ENCODE results near the gene TMEM74B.
"Not testable (repeated sequence)": the region's sequence is repeated elsewhere in the genome, so short reads cannot be mapped to it uniquely, and the experiment has no call there.

The TMEM74B gene

GRCh38 chr20:1222750-1223149 is 38.0 kb upstream of the TMEM74B start:
- H3K4me3 ChIP-seq (ENCODE audit: low read depth, low read length); H3K9me3 ChIP-seq (ENCODE audit: control insufficient read depth, insufficient read depth, low read depth, low read length); H3K36me3 ChIP-seq (ENCODE audit: control insufficient read depth in 2 of 2, insufficient read depth in 1 of 2, low read length in 2 of 2); H3K4me1 ChIP-seq (ENCODE audit: control insufficient read depth, insufficient read depth, low read length); POLR2A ChIA-PET; H3K27ac ChIP-seq (ENCODE audit: extremely low read depth, low read depth, low read length); CTCF ChIA-PET: not testable (repeated sequence)
- TF ChIP-seq ZNF146 (tag by site-specific recombination; IDR thresholded peaks at IDR 0.05), result peak; percentile 76; the same call in 1 of the 2 replicates

- H3K27ac ChIP-seq (ENCODE audit: extremely low read depth, low read depth, low read length); H3K9me3 ChIP-seq (ENCODE audit: control insufficient read depth, insufficient read depth, low read depth, low read length); H3K36me3 ChIP-seq (ENCODE audit: control insufficient read depth in 2 of 2, insufficient read depth in 1 of 2, low read length in 2 of 2); H3K4me3 ChIP-seq (ENCODE audit: low read depth, low read length); POLR2A ChIA-PET; H3K4me1 ChIP-seq (ENCODE audit: control insufficient read depth, insufficient read depth, low read length): not testable (repeated sequence)
- CTCF ChIA-PET, result interaction anchor here (1.0 kb wide), 1 partner anchor 287 kb away, joined by 3 read pairs; no protein-coding TSS in a partner anchor
Observed at GRCh38 chr20:1216527-1217427, 32.0 kb upstream of the TMEM74B start.

GRCh38 chr20:1215386-1216170 is 30.8 kb upstream of the TMEM74B start:
- POLR2A ChIA-PET, result no interaction called here

More at GRCh38 chr20:1215386-1216170, 30.8 kb upstream of the TMEM74B start:
- Histone ChIP-seq H3K9me3 (ENCODE audit: control insufficient read depth, insufficient read depth, low read depth, low read length) (no peaks in the 10 kb centered on the region), H3K36me3 (ENCODE audit: control insufficient read depth in 2 of 2, insufficient read depth in 1 of 2, low read length in 2 of 2) (no peaks in the 10 kb centered on the region), H3K4me1 (ENCODE audit: control insufficient read depth, insufficient read depth, low read length) (no peaks in the 10 kb centered on the region), H3K27ac (ENCODE audit: extremely low read depth, low read depth, low read length) (no peak overlapping the region), H3K4me3 (ENCODE audit: low read depth, low read length) (no peak overlapping the region)
- TF ChIP-seq ZNF169 (tag by site-specific recombination; IDR thresholded peaks at IDR 0.05) (no peak), ZBTB44 (tag by site-specific recombination; IDR thresholded peaks at IDR 0.05) (no peak), ZNF221 (tag by site-specific recombination; IDR thresholded peaks at IDR 0.05; ENCODE audit: borderline replicate concordance) (no peak), PRDM1 (tag by site-specific recombination; IDR thresholded peaks at IDR 0.05) (no peak), OSR2 (tag by site-specific recombination; IDR thresholded peaks at IDR 0.05) (no peak), ZFHX2 (tag by site-specific recombination; conservative IDR thresholded peaks at IDR 0.05) (peak; percentile 47), ZFP69B (tag by site-specific recombination; IDR thresholded peaks at IDR 0.05) (no peak), FEZF1 (tag by site-specific recombination; IDR thresholded peaks at IDR 0.05) (no peak), ZNF544 (tag by site-specific recombination; IDR thresholded peaks at IDR 0.05) (no peak), ZNF561 (tag by site-specific recombination; IDR thresholded peaks at IDR 0.05; ENCODE audit: borderline replicate concordance) (no peak), ZNF223 (tag by site-specific recombination; IDR thresholded peaks at IDR 0.05) (no peak), EGR2 (tag by site-specific recombination; IDR thresholded peaks at IDR 0.05; ENCODE audit: low read depth) (peak; percentile 45), TCF7L2 (IDR thresholded peaks at IDR 0.05; ENCODE audit: borderline replicate concordance, low read depth, low read length) (no peak), ZNF274 (IDR thresholded peaks at IDR 0.05; ENCODE audit: low read length) (no peak), ZNF274 (tag by site-specific recombination; IDR thresholded peaks at IDR 0.05; ENCODE audit: borderline replicate concordance) (no peak), ZNF426 (tag by site-specific recombination; IDR thresholded peaks at IDR 0.05) (no peak), ZNF513 (tag by site-specific recombination; IDR thresholded peaks at IDR 0.05) (no peak)
- CTCF ChIA-PET, result interaction anchor here (0.6 to 1.0 kb wide), 2 partner anchors 108 to 288 kb away, joined by 3 to 5 read pairs; no protein-coding TSS in a partner anchor
